Natural killer cell (primary cell): Measurements from ENCODE around the gene MAGEA3. TPM values are rescaled to one million over a fixed set of nuclear protein-coding genes. Genes with fewer than 3 reads are reported as not detected.
"Not testable (repeated sequence)": the region's sequence is repeated elsewhere in the genome, so short reads cannot be mapped to it uniquely, and the experiment has no call there.

ENCODE experiments used
- ATAC-seq, 3 donors: fragments of 150-1000 bp in 2 of 3; fragments of 200-7000 bp in 1 of 3; cut with Tn5 transposase; 1 replicate in 1 of 3; 2 replicates in 2 of 3; pipeline ENCODE4 v1.10.0; 2021; ENCODE audit warnings: mild to moderate bottlenecking in 2 of 3, moderate library complexity in 2 of 3
- DNase-seq, 2 donors: peaks; one replicate each; pipeline versions ENCODE4 v3.0.0 to v3.0.0-alpha.2; 2013 to 2021; ENCODE audit warnings: mixed read lengths in 1 of 2
- H3K27ac ChIP-seq: one replicate; pipeline ENCODE4 v1.5.1; 2013; ENCODE audit warnings: mild to moderate bottlenecking, low read length
- H3K27me3 ChIP-seq: one replicate; pipeline ENCODE4 v1.6.1; 2013; ENCODE audit warnings: low read length; ENCODE audit not compliant: control insufficient read depth, insufficient read depth
- H3K36me3 ChIP-seq: one replicate; pipeline ENCODE4 v1.6.1; 2013; ENCODE audit warnings: low read length; ENCODE audit not compliant: control insufficient read depth, insufficient read depth
- H3K4me1 ChIP-seq: one replicate; pipeline ENCODE4 v1.6.1; 2013; ENCODE audit warnings: low read length; ENCODE audit not compliant: control insufficient read depth, insufficient read depth
- H3K4me3 ChIP-seq: one replicate; pipeline ENCODE4 v1.5.1; 2013; ENCODE audit warnings: low read length
- H3K9me3 ChIP-seq: one replicate; pipeline ENCODE4 v1.6.1; 2013; ENCODE audit warnings: low read length; ENCODE audit not compliant: control insufficient read depth, insufficient read depth
- H3K27ac Mint-ChIP-seq, 2 donors: one replicate each; pipeline ENCODE4 v1.8.0; 2022; ENCODE audit warnings: mild to moderate bottlenecking in 2 of 2, mixed read lengths in 2 of 2, moderate library complexity in 1 of 2
- H3K27me3 Mint-ChIP-seq, 2 donors: one replicate each; pipeline ENCODE4 v1.8.0; 2022; ENCODE audit warnings: low read depth in 2 of 2, mixed read lengths in 2 of 2
- H3K36me3 Mint-ChIP-seq: one replicate; pipeline ENCODE4 v1.8.0; 2022; ENCODE audit warnings: mixed read lengths
- H3K4me1 Mint-ChIP-seq, 2 donors: one replicate each; pipeline ENCODE4 v1.8.0; 2022; ENCODE audit warnings: mixed read lengths in 2 of 2
- H3K4me3 Mint-ChIP-seq: one replicate; pipeline ENCODE4 v1.8.0; 2022; ENCODE audit warnings: mild to moderate bottlenecking, moderate library complexity, mixed read lengths
- H3K9me3 Mint-ChIP-seq, 2 donors: one replicate each; pipeline ENCODE4 v1.8.0; 2022; ENCODE audit warnings: mixed read lengths in 2 of 2
- WGBS: methylation state at CpG from one replicate; pipeline ENCODE4 v1.1.7; 2013; ENCODE audit warnings: missing lambda C conversion rate; ENCODE audit not compliant: insufficient coverage; 5-methylcytosine and 5-hydroxymethylcytosine counted together
- intact Hi-C: fragments of 100-400 bp; cut with micrococcal nuclease; formaldehyde crosslinking; loops from one replicate; pipeline ENCODE4 v1.14.2; 2022
- total RNA-seq, 4 donors: library from RNA; stranded (reverse); fragments of 120-200 nt in 1 of 4; gene quantifications; one replicate each; pipeline versions ENCODE4 v1.2.3 to v1.2.4, GENCODE V29; 2013 to 2022

MAGEA3 gene
- total RNA-seq, 3 donors from 2014 or later (not counting 1 experiment from before 2014, with no cell fraction given) = not detected

GRCh38 chrX:152681012-152681411 lies 17.6 kb upstream of the MAGEA3 start:
- H3K4me3 Mint-ChIP-seq, DNase-seq, H3K36me3 Mint-ChIP-seq, H3K27me3 Mint-ChIP-seq, intact Hi-C loops, H3K9me3 ChIP-seq, H3K27ac Mint-ChIP-seq, H3K4me3 ChIP-seq, H3K27me3 ChIP-seq, H3K9me3 Mint-ChIP-seq, H3K27ac ChIP-seq, H3K36me3 ChIP-seq, H3K4me1 ChIP-seq, H3K4me1 Mint-ChIP-seq: not testable (repeated sequence)
- ATAC-seq = peak in 1 of 3 donors; percentile 44
- WGBS = no CpG with 5 or more reads among the region's 3 CpGs

GRCh38 chrX:152700390-152700789 lies 1.8 kb downstream of the MAGEA3 start:
- H3K27ac Mint-ChIP-seq, H3K36me3 Mint-ChIP-seq, H3K27me3 ChIP-seq, H3K4me3 Mint-ChIP-seq, H3K27ac ChIP-seq, H3K9me3 ChIP-seq, DNase-seq, H3K4me3 ChIP-seq, H3K27me3 Mint-ChIP-seq, H3K4me1 Mint-ChIP-seq, H3K9me3 Mint-ChIP-seq, ATAC-seq, H3K4me1 ChIP-seq, H3K36me3 ChIP-seq, intact Hi-C loops: not testable (repeated sequence)
- 100% methylated on average over 3 of the region's 5 CpGs for WGBS

- H3K4me3 Mint-ChIP-seq, H3K27me3 Mint-ChIP-seq, H3K27ac Mint-ChIP-seq, ATAC-seq, H3K9me3 Mint-ChIP-seq, H3K36me3 Mint-ChIP-seq, intact Hi-C loops, H3K4me3 ChIP-seq, H3K27me3 ChIP-seq, H3K27ac ChIP-seq, H3K9me3 ChIP-seq, H3K36me3 ChIP-seq, DNase-seq, H3K4me1 Mint-ChIP-seq, H3K4me1 ChIP-seq: not testable (repeated sequence)
- 86% methylated on average over 2 of the region's 7 CpGs for WGBS
These were observed 7.9 kb downstream of the MAGEA3 start for GRCh38 chrX:152706500-152706899.

- not testable (repeated sequence) for H3K4me3 ChIP-seq
These were observed 10.6 kb downstream of the MAGEA3 start, which contains the start of gene CSAG2 for GRCh38 chrX:152709173-152709572. Gene CSAG2 (minus strand): TSS chrX:152709273. CDS start chrX:152709112, 161 bp downstream.

GRCh38 chrX:152713195-152713594 lies 14.6 kb downstream of the MAGEA3 start:
- intact Hi-C loops, H3K27ac Mint-ChIP-seq, H3K9me3 ChIP-seq, H3K27ac ChIP-seq, DNase-seq, H3K4me3 Mint-ChIP-seq, H3K36me3 ChIP-seq, H3K4me3 ChIP-seq, ATAC-seq, H3K27me3 ChIP-seq, H3K9me3 Mint-ChIP-seq, H3K27me3 Mint-ChIP-seq, H3K4me1 Mint-ChIP-seq, H3K36me3 Mint-ChIP-seq, H3K4me1 ChIP-seq: not testable (repeated sequence)
- no CpG with 5 or more reads among the region's 5 CpGs for WGBS

More at GRCh38 chrX:152709173-152709572, 10.6 kb downstream of the MAGEA3 start, which contains the start of gene CSAG2:
- H3K27me3 ChIP-seq, H3K27me3 Mint-ChIP-seq, H3K9me3 ChIP-seq, H3K4me3 Mint-ChIP-seq, H3K4me1 ChIP-seq, H3K9me3 Mint-ChIP-seq, H3K36me3 Mint-ChIP-seq, H3K4me1 Mint-ChIP-seq, H3K36me3 ChIP-seq, H3K27ac ChIP-seq, DNase-seq, ATAC-seq, intact Hi-C loops, H3K27ac Mint-ChIP-seq: not testable (repeated sequence)
- no CpG with 5 or more reads among the region's 2 CpGs for WGBS

- H3K4me1 Mint-ChIP-seq, H3K9me3 Mint-ChIP-seq, H3K36me3 Mint-ChIP-seq, DNase-seq, H3K27me3 ChIP-seq, H3K36me3 ChIP-seq, H3K27ac ChIP-seq, H3K27ac Mint-ChIP-seq, ATAC-seq, H3K27me3 Mint-ChIP-seq, intact Hi-C loops, H3K4me1 ChIP-seq, H3K4me3 ChIP-seq, H3K9me3 ChIP-seq, H3K4me3 Mint-ChIP-seq: not testable (repeated sequence)
- no CpG with 5 or more reads among the region's 35 CpGs for WGBS
These were observed 15.5 kb downstream of the MAGEA3 start, which contains the start of gene MAGEA2B for GRCh38 chrX:152713815-152714787. Gene MAGEA2B (plus strand): TSS chrX:152714628. CDS start chrX:152717107, 2,479 bp downstream.
